ENCODE measurements around the gene MTCH2. TPM values are rescaled to one million over a fixed set of nuclear protein-coding genes. Genes with fewer than 3 reads are reported as not detected.

The MTCH2 gene
- polyA plus RNA-seq, 1 donor from 2014 or later: 123 TPM

GRCh38 chr11:47607380-47607779 is 35.0 kb downstream of the MTCH2 start (continued):
- no peak for TF ChIP-seq CTCF (IDR thresholded peaks at IDR 0.05; ENCODE audit: poor library complexity, severe bottlenecking)
- no peak for TF ChIP-seq POLR2AphosphoS5 (IDR thresholded peaks at IDR 0.05)

GRCh38 chr11:47606731-47607130 is 35.6 kb downstream of the MTCH2 start:
- no peaks in the 10 kb centered on the region for H3K36me3 ChIP-seq (ENCODE audit: insufficient read depth, low read length)
- H3K27me3 ChIP-seq (ENCODE audit: insufficient read depth, low read depth, low read length): no peaks in the 10 kb centered on the region
- no peak overlapping the region for H3K9ac ChIP-seq (ENCODE audit: low read length)
- H3K79me2 ChIP-seq (replicated peaks; ENCODE audit: insufficient read depth, low read length): no peaks in the 10 kb centered on the region
- H3F3A ChIP-seq (ENCODE audit: insufficient read depth, low read length, poor library complexity, severe bottlenecking): no peaks in the 10 kb centered on the region
- no peak overlapping the region for H2AFZ ChIP-seq (ENCODE audit: low read depth, low read length)
- H4K20me1 ChIP-seq (ENCODE audit: insufficient read depth): no peaks in the 10 kb centered on the region
- no peak overlapping the region for H3K27ac ChIP-seq (ENCODE audit: low read length)
- no peak overlapping the region for H3K4me2 ChIP-seq (ENCODE audit: low read length)
- H3K9me2 ChIP-seq (ENCODE audit: insufficient read depth, low read length): no peaks in the 10 kb centered on the region
- no peaks in the 10 kb centered on the region for H3K9me3 ChIP-seq (ENCODE audit: low read length)
- TF ChIP-seq POLR2AphosphoS5 (IDR thresholded peaks at IDR 0.05) (peak; percentile 16), MXI1 (conservative IDR thresholded peaks at IDR 0.05; ENCODE audit: poor library complexity, severe bottlenecking) (no peak)
- no peak overlapping the region for H3K4me3 ChIP-seq (ENCODE audit: low read length)

DNA sequence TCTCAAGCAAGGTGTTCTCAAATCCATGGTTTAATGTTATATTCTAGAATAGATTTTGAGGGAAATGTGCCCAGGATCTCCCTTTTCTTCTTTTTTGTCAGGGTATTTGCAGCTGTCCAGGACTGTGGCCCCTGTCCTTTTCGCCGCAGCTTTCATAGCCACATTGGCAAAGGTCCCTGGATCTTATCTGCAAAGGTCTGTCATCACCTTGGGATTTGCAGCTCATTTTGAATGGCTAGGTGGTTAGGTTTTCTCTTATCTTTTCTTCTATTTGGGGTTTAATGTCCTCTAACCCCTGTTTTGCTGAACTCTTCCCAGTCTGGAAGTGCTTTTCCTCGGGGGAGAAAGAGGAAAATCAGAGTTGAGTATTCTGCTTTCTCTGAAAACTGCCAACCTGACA is 36.4 kb downstream of the MTCH2 start:
- no peaks in the 10 kb centered on the region for H3F3A ChIP-seq (ENCODE audit: insufficient read depth, low read length, poor library complexity, severe bottlenecking)
- H3K4me2 ChIP-seq (ENCODE audit: low read length): no peak overlapping the region
- TF ChIP-seq POLR2AphosphoS5 (IDR thresholded peaks at IDR 0.05) (no peak), MXI1 (conservative IDR thresholded peaks at IDR 0.05; ENCODE audit: poor library complexity, severe bottlenecking) (no peak), TAF1 (IDR thresholded peaks at IDR 0.05; ENCODE audit: low read depth) (no peak), EZH2 (IDR thresholded peaks at IDR 0.05; ENCODE audit: borderline replicate concordance, insufficient read depth, low read length, poor library complexity, severe bottlenecking) (no peak), CTCF (IDR thresholded peaks at IDR 0.05; ENCODE audit: poor library complexity, severe bottlenecking) (no peak), RAD21 (conservative IDR thresholded peaks at IDR 0.05) (no peak), SMC3 (conservative IDR thresholded peaks at IDR 0.05; ENCODE audit: poor library complexity) (no peak), EP300 (conservative IDR thresholded peaks at IDR 0.05; ENCODE audit: poor library complexity, severe bottlenecking) (no peak)
- TF ChIP-seq, protein P1, sequence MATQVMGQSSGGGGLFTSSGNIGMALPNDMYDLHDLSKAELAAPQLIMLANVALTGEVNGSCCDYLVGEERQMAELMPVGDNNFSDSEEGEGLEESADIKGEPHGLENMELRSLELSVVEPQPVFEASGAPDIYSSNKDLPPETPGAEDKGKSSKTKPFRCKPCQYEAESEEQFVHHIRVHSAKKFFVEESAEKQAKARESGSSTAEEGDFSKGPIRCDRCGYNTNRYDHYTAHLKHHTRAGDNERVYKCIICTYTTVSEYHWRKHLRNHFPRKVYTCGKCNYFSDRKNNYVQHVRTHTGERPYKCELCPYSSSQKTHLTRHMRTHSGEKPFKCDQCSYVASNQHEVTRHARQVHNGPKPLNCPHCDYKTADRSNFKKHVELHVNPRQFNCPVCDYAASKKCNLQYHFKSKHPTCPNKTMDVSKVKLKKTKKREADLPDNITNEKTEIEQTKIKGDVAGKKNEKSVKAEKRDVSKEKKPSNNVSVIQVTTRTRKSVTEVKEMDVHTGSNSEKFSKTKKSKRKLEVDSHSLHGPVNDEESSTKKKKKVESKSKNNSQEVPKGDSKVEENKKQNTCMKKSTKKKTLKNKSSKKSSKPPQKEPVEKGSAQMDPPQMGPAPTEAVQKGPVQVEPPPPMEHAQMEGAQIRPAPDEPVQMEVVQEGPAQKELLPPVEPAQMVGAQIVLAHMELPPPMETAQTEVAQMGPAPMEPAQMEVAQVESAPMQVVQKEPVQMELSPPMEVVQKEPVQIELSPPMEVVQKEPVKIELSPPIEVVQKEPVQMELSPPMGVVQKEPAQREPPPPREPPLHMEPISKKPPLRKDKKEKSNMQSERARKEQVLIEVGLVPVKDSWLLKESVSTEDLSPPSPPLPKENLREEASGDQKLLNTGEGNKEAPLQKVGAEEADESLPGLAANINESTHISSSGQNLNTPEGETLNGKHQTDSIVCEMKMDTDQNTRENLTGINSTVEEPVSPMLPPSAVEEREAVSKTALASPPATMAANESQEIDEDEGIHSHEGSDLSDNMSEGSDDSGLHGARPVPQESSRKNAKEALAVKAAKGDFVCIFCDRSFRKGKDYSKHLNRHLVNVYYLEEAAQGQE (IDR thresholded peaks at IDR 0.05; ENCODE audit: borderline replicate concordance): no peak

More for the DNA sequence above, 36.4 kb downstream of the MTCH2 start:
- Histone ChIP-seq H3K9ac (ENCODE audit: low read length) (no peak overlapping the region), H3K4me3 (ENCODE audit: low read length) (no peak overlapping the region), H2AFZ (ENCODE audit: low read depth, low read length) (no peak overlapping the region), H3K9me3 (ENCODE audit: low read length) (no peaks in the 10 kb centered on the region), H3K9me2 (ENCODE audit: insufficient read depth, low read length) (no peaks in the 10 kb centered on the region), H3K36me3 (ENCODE audit: insufficient read depth, low read length) (no peaks in the 10 kb centered on the region), H3K27ac (ENCODE audit: low read length) (no peak overlapping the region), H3K79me2 (replicated peaks; ENCODE audit: insufficient read depth, low read length) (no peaks in the 10 kb centered on the region), H3K27me3 (ENCODE audit: insufficient read depth, low read depth, low read length) (no peaks in the 10 kb centered on the region), H4K20me1 (ENCODE audit: insufficient read depth) (no peaks in the 10 kb centered on the region)
